HepG2 (cell line): ENCODE results near the gene TCF19. TPM values are rescaled to one million over a fixed set of nuclear protein-coding genes. Genes with fewer than 3 reads are reported as not detected.

Experiments
- ATF1 ChIP-seq: IDR thresholded peaks from 2 replicates; pipeline ENCODE4 v1.6.1; 2016; ENCODE audit warnings: mild to moderate bottlenecking, control low read depth
- ESRRA ChIP-seq: sonication (generic); formaldehyde crosslinking; IDR thresholded peaks from 2 replicates; pipeline ENCODE4 v1.5.1; 2020; ENCODE audit warnings: mild to moderate bottlenecking, low read depth, missing genetic modification reagents
- HMG20A ChIP-seq: IDR thresholded peaks from 2 replicates; pipeline ENCODE4 v1.6.1; 2016; ENCODE audit warnings: borderline replicate concordance
- HNF4A ChIP-seq: sonication (generic); formaldehyde crosslinking; IDR thresholded peaks from 2 replicates; pipeline ENCODE4 v1.4.0; 2020; ENCODE audit warnings: missing genetic modification reagents
- HOMEZ ChIP-seq: IDR thresholded peaks from 2 replicates; pipeline ENCODE4 v1.6.1; 2016; ENCODE audit warnings: low read depth
- KLF11 ChIP-seq: IDR thresholded peaks from 2 replicates; pipeline ENCODE4 v1.6.1; 2016; ENCODE audit warnings: missing compliant biosample characterization
- LCORL ChIP-seq, 2 experiments: fragments of 450-650 bp in 1 of 2; sonication (generic) in 1 of 2; formaldehyde crosslinking in 1 of 2; IDR thresholded peaks; 2 replicates each; pipeline versions ENCODE4 v1.5.0 to v1.6.1; 2017 to 2020; ENCODE audit warnings: antibody characterized with exemption in 1 of 2, missing genetic modification reagents in 1 of 2
- MIER2 ChIP-seq: IDR thresholded peaks from 2 replicates; pipeline ENCODE4 v1.6.1; 2016; ENCODE audit warnings: missing biosample characterization, missing genetic modification reagents
- NCOR1 ChIP-seq: fragments of 200-600 bp; sonication (generic); IDR thresholded peaks from 2 replicates; pipeline ENCODE4 v1.7.0; 2017; ENCODE audit warnings: antibody characterized with exemption, low read length, borderline replicate concordance
- NFKB2 ChIP-seq: sonication (generic); formaldehyde crosslinking; IDR thresholded peaks from 2 replicates; pipeline ENCODE4 v1.4.0; 2020; ENCODE audit warnings: missing genetic modification reagents, borderline replicate concordance
- NONO ChIP-seq, 2 experiments: fragments of 450-650 bp in 1 of 2; sonication (generic) in 1 of 2; formaldehyde crosslinking in 1 of 2; IDR thresholded peaks in 1 of 2; conservative IDR thresholded peaks in 1 of 2; 2 replicates each; pipeline versions ENCODE4 v1.6.1 to v1.8.0; 2017 to 2022; ENCODE audit warnings: mild to moderate bottlenecking in 1 of 2, missing genetic modification reagents in 1 of 2, moderate library complexity in 1 of 2
- RAD51 ChIP-seq: fragments of 450-650 bp; IDR thresholded peaks from 2 replicates; pipeline ENCODE4 v1.6.1; 2016; ENCODE audit warnings: borderline replicate concordance
- SIX1 ChIP-seq: sonication (generic); formaldehyde crosslinking; IDR thresholded peaks from 2 replicates; pipeline ENCODE4 v1.4.0; 2020; ENCODE audit warnings: missing genetic modification reagents, borderline replicate concordance
- SNRNP70 ChIP-seq: fragments of 200-400 bp; formaldehyde crosslinking; IDR thresholded peaks from 2 replicates; pipeline ENCODE4 v1.6.1; 2017; ENCODE audit warnings: mild to moderate bottlenecking, low read depth, low read length, moderate library complexity
- TRIM22 ChIP-seq: fragments of 450-650 bp; IDR thresholded peaks from 2 replicates; pipeline ENCODE4 v1.6.1; 2017
- ZBED4 ChIP-seq: sonication (generic); formaldehyde crosslinking; IDR thresholded peaks from 2 replicates; pipeline ENCODE4 v1.4.0; 2020; ENCODE audit warnings: missing genetic modification reagents, borderline replicate concordance
- ZNF20 ChIP-seq: sonication (generic); formaldehyde crosslinking; IDR thresholded peaks from 2 replicates; pipeline ENCODE4 v1.4.0; 2020; ENCODE audit warnings: mild to moderate bottlenecking, moderate library complexity, missing genetic modification reagents
- ZNF468 ChIP-seq: sonication (generic); formaldehyde crosslinking; IDR thresholded peaks from 2 replicates; pipeline ENCODE4 v1.8.0; 2022; ENCODE audit warnings: mild to moderate bottlenecking, moderate library complexity, missing genetic modification reagents
- ZNF629 ChIP-seq: sonication (generic); formaldehyde crosslinking; conservative IDR thresholded peaks from 2 replicates; pipeline ENCODE4 v1.5.0; 2020; ENCODE audit warnings: missing genetic modification reagents
- ZNF841 ChIP-seq: sonication (generic); formaldehyde crosslinking; IDR thresholded peaks from 2 replicates; pipeline ENCODE4 v1.8.1; 2023; ENCODE audit warnings: missing genetic modification reagents, borderline replicate concordance
- polyA plus RNA-seq, 8 experiments: library from polyadenylated mRNA; depleted of rRNA in 3 of 8; stranded (reverse) in 7 of 8; unstranded in 1 of 8; fragments of >200 nt; fragmentation: Illumina TruSeq in 4 of 8; extraction: Trizol in 4 of 8; gene quantifications; 2 replicates each; pipeline versions ENCODE4 v1.2.1 to v1.2.3, GENCODE V29; 2011 to 2016; ENCODE audit warnings: low read depth in 4 of 8, missing spikeins in 1 of 8, mixed read lengths in 1 of 8; ENCODE audit not compliant: insufficient read depth in 1 of 8
- total RNA-seq, 5 experiments: library from RNA; depleted of rRNA; stranded (reverse); fragments of >200 nt; fragmentation: Illumina TruSeq; extraction: Trizol; gene quantifications; 2 replicates each; pipeline ENCODE4 v1.2.3, GENCODE V29; 2016; ENCODE audit warnings: low read depth in 1 of 5
- TF ChIP-seq, protein P1 (sequence below): sonication (generic); formaldehyde crosslinking; IDR thresholded peaks from 2 replicates; pipeline ENCODE4 v1.5.0; 2020; ENCODE audit warnings: mild to moderate bottlenecking, missing genetic modification reagents
- TF ChIP-seq, protein P2 (sequence below): IDR thresholded peaks from 2 replicates; pipeline ENCODE4 v1.6.1; 2016; ENCODE audit warnings: missing compliant biosample characterization, missing genetic modification reagents, borderline replicate concordance

The TCF19 gene
- total and polyA plus RNA-seq, 2 of the 13 experiments (the other 11 are each of a cell fraction or from before 2014, with no cell fraction given): 4.9 to 22.2 TPM

DNA sequence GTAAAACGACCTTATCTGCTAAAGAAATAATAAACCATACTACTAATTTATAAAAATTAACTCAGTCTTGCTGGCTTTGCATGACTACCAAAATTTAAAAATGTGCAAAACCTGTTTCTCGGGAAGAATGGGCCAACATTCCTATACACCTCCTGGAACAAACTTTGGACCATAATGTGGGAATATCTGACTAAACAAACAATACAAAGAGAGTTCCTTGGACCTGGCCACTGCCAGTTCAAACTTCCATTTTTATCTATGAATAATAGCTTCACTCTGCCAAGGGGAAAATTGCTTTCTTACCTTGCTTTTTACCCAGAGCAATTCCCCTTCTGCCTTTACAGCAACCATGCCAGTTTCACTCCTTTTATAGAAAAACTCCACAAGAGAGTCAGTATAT, 50.7 kb downstream of the TCF19 start (continued):
- TF ChIP-seq ZNF841 (CRISPR knock-in tag) (no peak), ATF1 (CRISPR knock-in tag) (0 out of 2 replicates have a peak, but pooled peaks have one; percentile 6), LCORL (IDR thresholded peaks at IDR 0.05) (no peak), LCORL (CRISPR knock-in tag; IDR thresholded peaks at IDR 0.05) (no peak), TRIM22 (no peak), HOMEZ (CRISPR knock-in tag) (peak; percentile 14; the same call in 1 of the 2 replicates), NFKB2 (no peak), ZBED4 (0 out of 2 replicates have a peak, but pooled peaks have one; percentile 19), KLF11 (CRISPR knock-in tag) (0 out of 2 replicates have a peak, but pooled peaks have one; percentile 30), RAD51 (no peak), ESRRA (CRISPR knock-in tag) (no peak), HNF4A (peak; percentile 90), SIX1 (CRISPR knock-in tag) (no peak), ZNF468 (CRISPR knock-in tag) (no peak), HMG20A (CRISPR knock-in tag) (0 out of 2 replicates have a peak, but pooled peaks have one; percentile 19), ZNF20 (CRISPR knock-in tag) (no peak), MIER2 (CRISPR knock-in tag) (no peak), ZNF629 (CRISPR knock-in tag) (peak; percentile 38; the same call in 1 of the 2 replicates), NCOR1 (0 out of 2 replicates have a peak, but pooled peaks have one; percentile 67), SNRNP70 (no peak), NONO (IDR thresholded peaks at IDR 0.05) (no peak), NONO (CRISPR knock-in tag; conservative IDR thresholded peaks at IDR 0.05) (no peak)
- TF ChIP-seq, protein P1, sequence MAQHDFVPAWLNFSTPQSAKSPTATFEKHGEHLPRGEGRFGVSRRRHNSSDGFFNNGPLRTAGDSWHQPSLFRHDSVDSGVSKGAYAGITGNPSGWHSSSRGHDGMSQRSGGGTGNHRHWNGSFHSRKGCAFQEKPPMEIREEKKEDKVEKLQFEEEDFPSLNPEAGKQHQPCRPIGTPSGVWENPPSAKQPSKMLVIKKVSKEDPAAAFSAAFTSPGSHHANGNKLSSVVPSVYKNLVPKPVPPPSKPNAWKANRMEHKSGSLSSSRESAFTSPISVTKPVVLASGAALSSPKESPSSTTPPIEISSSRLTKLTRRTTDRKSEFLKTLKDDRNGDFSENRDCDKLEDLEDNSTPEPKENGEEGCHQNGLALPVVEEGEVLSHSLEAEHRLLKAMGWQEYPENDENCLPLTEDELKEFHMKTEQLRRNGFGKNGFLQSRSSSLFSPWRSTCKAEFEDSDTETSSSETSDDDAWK (CRISPR knock-in tag): no peak
- TF ChIP-seq, protein P2, sequence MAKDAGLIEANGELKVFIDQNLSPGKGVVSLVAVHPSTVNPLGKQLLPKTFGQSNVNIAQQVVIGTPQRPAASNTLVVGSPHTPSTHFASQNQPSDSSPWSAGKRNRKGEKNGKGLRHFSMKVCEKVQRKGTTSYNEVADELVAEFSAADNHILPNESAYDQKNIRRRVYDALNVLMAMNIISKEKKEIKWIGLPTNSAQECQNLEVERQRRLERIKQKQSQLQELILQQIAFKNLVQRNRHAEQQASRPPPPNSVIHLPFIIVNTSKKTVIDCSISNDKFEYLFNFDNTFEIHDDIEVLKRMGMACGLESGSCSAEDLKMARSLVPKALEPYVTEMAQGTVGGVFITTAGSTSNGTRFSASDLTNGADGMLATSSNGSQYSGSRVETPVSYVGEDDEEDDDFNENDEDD (CRISPR knock-in tag): no peak
